Thyroid gland (tissue), 4 donors: Measurements from ENCODE around the gene LFNG.

Source experiments
- CTCF ChIP-seq, 6 experiments: fragments of 200-600 bp in 3 of 6; fragments of 450-650 bp in 3 of 6; sonication (generic) in 3 of 6; IDR thresholded peaks; one replicate each; pipeline ENCODE4 v1.5.1; 2016 to 2019; ENCODE audit warnings: antibody characterized with exemption in 6 of 6, mild to moderate bottlenecking in 2 of 6, inconsistent platforms in 1 of 6, moderate library complexity in 1 of 6
- POLR2A ChIP-seq, 2 donors: fragments of 450-650 bp; IDR thresholded peaks; one replicate each; pipeline ENCODE4 v1.6.1; 2017; ENCODE audit warnings: antibody characterized with exemption in 2 of 2, mild to moderate bottlenecking in 2 of 2, moderate library complexity in 1 of 2

- TF ChIP-seq CTCF (IDR thresholded peaks at IDR 0.05) = no peak
- TF ChIP-seq POLR2A (IDR thresholded peaks at IDR 0.05) = no peak
These were observed 39.8 kb downstream of the LFNG start for GRCh38 chr7:2559283-2559950.
